GM18498 (cell line): ENCODE results near the gene EBI3.
"Not testable (repeated sequence)": the region's sequence is repeated elsewhere in the genome, so short reads cannot be mapped to it uniquely, and the experiment has no call there.

Experiments used
- ATAC-seq: cut with Tn5 transposase; IDR thresholded peaks from one replicate; pipeline ENCODE4 v1.9.1; 2021; ENCODE audit warnings: mild to moderate bottlenecking, moderate library complexity; ENCODE audit not compliant: unreplicated experiment

The EBI3 gene

GRCh38 chr19:4199699-4200293, 29.5 kb upstream of the EBI3 start:
- no peak for ATAC-seq

- ATAC-seq, result no peak
These were observed 28.3 kb upstream of the EBI3 start for GRCh38 chr19:4200940-4201542.

- ATAC-seq, result no peak
These were observed 27.5 kb upstream of the EBI3 start for GRCh38 chr19:4201798-4202197.

GRCh38 chr19:4206818-4207484, 22.4 kb upstream of the EBI3 start:
- no peak for ATAC-seq

GRCh38 chr19:4208385-4209094, 20.8 kb upstream of the EBI3 start:
- ATAC-seq, result no peak

- ATAC-seq, result no peak
These were observed 19.1 kb upstream of the EBI3 start for GRCh38 chr19:4210166-4210731.

- no peak for ATAC-seq
These were observed 16.2 kb upstream of the EBI3 start for GRCh38 chr19:4213116-4213515.

- ATAC-seq, result no peak
These were observed 13.5 kb upstream of the EBI3 start for GRCh38 chr19:4215807-4216206.

GRCh38 chr19:4216846-4217245, 12.5 kb upstream of the EBI3 start:
- ATAC-seq, result no peak

GRCh38 chr19:4217429-4218264, 11.7 kb upstream of the EBI3 start:
- ATAC-seq, result no peak

GRCh38 chr19:4218523-4218922, 10.8 kb upstream of the EBI3 start:
- ATAC-seq, result not testable (repeated sequence)

GRCh38 chr19:4220188-4220587, 9.1 kb upstream of the EBI3 start:
- ATAC-seq, result no peak

- no peak for ATAC-seq
These were observed 4.9 kb upstream of the EBI3 start for GRCh38 chr19:4224470-4224869.

GRCh38 chr19:4225885-4226284, 3.4 kb upstream of the EBI3 start:
- no peak for ATAC-seq

- ATAC-seq, result no peak
These were observed 1.6 kb upstream of the EBI3 start for GRCh38 chr19:4227771-4228170.

GRCh38 chr19:4228765-4229178, 551 bp upstream of the EBI3 start:
- ATAC-seq, result no peak

- ATAC-seq, result not testable (repeated sequence)
These were observed 914 bp downstream of the EBI3 start for GRCh38 chr19:4230237-4230636.

GRCh38 chr19:4231521-4231920, 2.2 kb downstream of the EBI3 start:
- ATAC-seq, result not testable (repeated sequence)

- ATAC-seq, result not testable (repeated sequence)
These were observed 2.8 kb downstream of the EBI3 start for GRCh38 chr19:4232139-4232538.

- no peak for ATAC-seq
These were observed 3.4 kb downstream of the EBI3 start for GRCh38 chr19:4232614-4233281.
